HCT116 (cell line): Measurements from ENCODE around the gene RHOB.

Experiments used
- ATF3 ChIP-seq: IDR thresholded peaks from 2 replicates; pipeline ENCODE4 v1.6.1; 2012
- CTCF ChIP-seq, 3 experiments: fragments of 200-600 bp in 1 of 3; sonication (generic) in 1 of 3; IDR thresholded peaks in 2 of 3; conservative IDR thresholded peaks in 1 of 3; 2 replicates each; pipeline ENCODE4 v1.5.1; 2012 to 2017; ENCODE audit warnings: low read depth in 2 of 3, low read length in 2 of 3, antibody characterized with exemption in 1 of 3, borderline replicate concordance in 1 of 3, control low read depth in 1 of 3, mild to moderate bottlenecking in 1 of 3, mixed read lengths in 1 of 3, mixed run types in 1 of 3, moderate library complexity in 1 of 3; ENCODE audit not compliant: insufficient read depth in 1 of 3
- EZH2phosphoT487 ChIP-seq: fragments of 200-600 bp; IDR thresholded peaks from 2 replicates; pipeline ENCODE4 v1.6.1; 2018; ENCODE audit warnings: antibody characterized with exemption, borderline replicate concordance
- POLR2A ChIP-seq: IDR thresholded peaks from 2 replicates; pipeline ENCODE4 v1.7.0; 2011; ENCODE audit warnings: borderline replicate concordance; ENCODE audit not compliant: insufficient read depth, insufficient read length; ENCODE audit errors: extremely low read depth
- POLR2AphosphoS5 ChIP-seq: IDR thresholded peaks from 2 replicates; pipeline ENCODE4 v1.6.1; 2011; ENCODE audit warnings: mild to moderate bottlenecking, low read depth, low read length, moderate library complexity
- RAD21 ChIP-seq: IDR thresholded peaks from 2 replicates; pipeline ENCODE4 v1.6.1; 2012; ENCODE audit warnings: low read depth, mild to moderate bottlenecking
- SRF ChIP-seq: IDR thresholded peaks from 2 replicates; pipeline ENCODE4 v1.6.1; 2012; ENCODE audit warnings: low read depth
- TCF7L2 ChIP-seq: IDR thresholded peaks from 2 replicates; pipeline ENCODE4 v1.7.0; 2011; ENCODE audit warnings: borderline replicate concordance, inconsistent platforms; ENCODE audit not compliant: insufficient read depth, insufficient read length; ENCODE audit errors: extremely low read depth

GRCh38 chr2:20411361-20411894 is 35.4 kb upstream of the RHOB start:
- TF ChIP-seq CTCF (IDR thresholded peaks at IDR 0.05 in 2 of 3, conservative IDR thresholded peaks at IDR 0.05 in 1 of 3; ENCODE audit: borderline replicate concordance in 1 of 3, insufficient read depth in 1 of 3, low read depth in 2 of 3, low read length in 2 of 3): peak; percentile 73 to 87 (median 82)
- TF ChIP-seq RAD21: peak; percentile 77
- TF ChIP-seq POLR2AphosphoS5: no peak
- no peak for TF ChIP-seq POLR2A
- TF ChIP-seq ATF3: no peak
- no peak for TF ChIP-seq TCF7L2
- TF ChIP-seq SRF: no peak
- no peak for TF ChIP-seq EZH2phosphoT487
